ENCODE measurements around the gene NSUN5. TPM values are rescaled to one million over a fixed set of nuclear protein-coding genes. Genes with fewer than 3 reads are reported as not detected.
A peak's percentile ranks its signal among the peaks of the same experiment; 100 is the strongest.

Gene NSUN5
- total RNA-seq, result 18.8 TPM

- intact Hi-C loops (cut with DNase I), result no loop called here
- peak; percentile 92 for DNase-seq (ENCODE audit: low spot score)
- ATAC-seq, result peak; percentile 94
Observed at GRCh38 chr7:73308665-73309214, at the start of gene NSUN5. NSUN5 (minus strand) TSS chr7:73308826; CDS start chr7:73308790, 36 bp downstream.

- ATAC-seq (no peak), DNase-seq (ENCODE audit: low spot score) (no peak)
- intact Hi-C loops (cut with DNase I), result no loop called here
Observed at GRCh38 chr7:73356159-73356558, 47.5 kb upstream of the NSUN5 start.

GRCh38 chr7:73354821-73355220 is 46.2 kb upstream of the NSUN5 start:
- DNase-seq (ENCODE audit: low spot score) (no peak), ATAC-seq (no peak)
- intact Hi-C loops (cut with DNase I), result no loop called here

GRCh38 chr7:73354196-73354595 is 45.6 kb upstream of the NSUN5 start:
- intact Hi-C loops (cut with DNase I), result no loop called here
- ATAC-seq (no peak), DNase-seq (ENCODE audit: low spot score) (no peak)

GRCh38 chr7:73353243-73353642 is 44.6 kb upstream of the NSUN5 start:
- no peak for ATAC-seq
- no peak for DNase-seq (ENCODE audit: low spot score)
- intact Hi-C loops (cut with DNase I), result no loop called here

- ATAC-seq (no peak), DNase-seq (ENCODE audit: low spot score) (no peak)
- intact Hi-C loops (cut with DNase I), result no loop called here
Observed at GRCh38 chr7:73352784-73353183, 44.2 kb upstream of the NSUN5 start.

- DNase-seq (ENCODE audit: low spot score), result no peak
- ATAC-seq, result no peak
- intact Hi-C loops (cut with DNase I), result no loop called here
Observed at GRCh38 chr7:73351447-73352167, 43.0 kb upstream of the NSUN5 start.

GRCh38 chr7:73350306-73351068 is 41.9 kb upstream of the NSUN5 start:
- ATAC-seq (peak; percentile 75), DNase-seq (ENCODE audit: low spot score) (no peak)
- intact Hi-C loops (cut with DNase I), result no loop called here

GRCh38 chr7:73349763-73350162 is 41.1 kb upstream of the NSUN5 start:
- intact Hi-C loops (cut with DNase I), result no loop called here
- no peak for DNase-seq (ENCODE audit: low spot score)
- peak; percentile 29 for ATAC-seq

- no peak for ATAC-seq
- intact Hi-C loops (cut with DNase I), result no loop called here
Observed at GRCh38 chr7:73345951-73346350, 37.3 kb upstream of the NSUN5 start.

GRCh38 chr7:73345538-73345937 is 36.9 kb upstream of the NSUN5 start:
- intact Hi-C loops (cut with DNase I), result no loop called here
- ATAC-seq (no peak), DNase-seq (ENCODE audit: low spot score) (no peak)

More at GRCh38 chr7:73345951-73346350, 37.3 kb upstream of the NSUN5 start:
- no peak for DNase-seq (ENCODE audit: low spot score)

GRCh38 chr7:73343671-73344380 is 35.2 kb upstream of the NSUN5 start:
- intact Hi-C loops (cut with DNase I), result no loop called here
- DNase-seq (ENCODE audit: low spot score), result no peak
- ATAC-seq, result no peak

- intact Hi-C loops (cut with DNase I), result no loop called here
- peak; percentile 95 for ATAC-seq
- DNase-seq (ENCODE audit: low spot score), result no peak
Observed at GRCh38 chr7:73342645-73343044, 34.0 kb upstream of the NSUN5 start.

- no peak for ATAC-seq
- intact Hi-C loops (cut with DNase I), result no loop called here
Observed at GRCh38 chr7:73341877-73342276, 33.3 kb upstream of the NSUN5 start.

GRCh38 chr7:73340514-73340913 is 31.9 kb upstream of the NSUN5 start:
- intact Hi-C loops (cut with DNase I), result no loop called here

More at GRCh38 chr7:73341877-73342276, 33.3 kb upstream of the NSUN5 start:
- no peak for DNase-seq (ENCODE audit: low spot score)

GRCh38 chr7:73338321-73338720 is 29.7 kb upstream of the NSUN5 start:
- no peak for DNase-seq (ENCODE audit: low spot score)
- intact Hi-C loops (cut with DNase I), result no loop called here
- ATAC-seq, result no peak

More at GRCh38 chr7:73340514-73340913, 31.9 kb upstream of the NSUN5 start:
- ATAC-seq (no peak), DNase-seq (ENCODE audit: low spot score) (no peak)

- ATAC-seq (no peak), DNase-seq (ENCODE audit: low spot score) (no peak)
- intact Hi-C loops (cut with DNase I), result no loop called here
Observed at GRCh38 chr7:73332447-73332846, 23.8 kb upstream of the NSUN5 start.

GRCh38 chr7:73330772-73331171 is 22.1 kb upstream of the NSUN5 start:
- ATAC-seq (no peak), DNase-seq (ENCODE audit: low spot score) (no peak)
- intact Hi-C loops (cut with DNase I), result no loop called here

- peak; percentile 84 for ATAC-seq
- no peak for DNase-seq (ENCODE audit: low spot score)
- intact Hi-C loops (cut with DNase I), result no loop called here
Observed at GRCh38 chr7:73329861-73330581, 21.4 kb upstream of the NSUN5 start.
